GM21717 (cell line): ENCODE data around the gene WDR55.
"Not testable (repeated sequence)": the region's sequence is repeated elsewhere in the genome, so short reads cannot be mapped to it uniquely, and the experiment has no call there.

ENCODE experiments used
- ATAC-seq: cut with Tn5 transposase; IDR thresholded peaks from one replicate; pipeline ENCODE4 v1.9.1; 2021; ENCODE audit warnings: mild to moderate bottlenecking, moderate library complexity; ENCODE audit not compliant: unreplicated experiment

WDR55 gene

DNA sequence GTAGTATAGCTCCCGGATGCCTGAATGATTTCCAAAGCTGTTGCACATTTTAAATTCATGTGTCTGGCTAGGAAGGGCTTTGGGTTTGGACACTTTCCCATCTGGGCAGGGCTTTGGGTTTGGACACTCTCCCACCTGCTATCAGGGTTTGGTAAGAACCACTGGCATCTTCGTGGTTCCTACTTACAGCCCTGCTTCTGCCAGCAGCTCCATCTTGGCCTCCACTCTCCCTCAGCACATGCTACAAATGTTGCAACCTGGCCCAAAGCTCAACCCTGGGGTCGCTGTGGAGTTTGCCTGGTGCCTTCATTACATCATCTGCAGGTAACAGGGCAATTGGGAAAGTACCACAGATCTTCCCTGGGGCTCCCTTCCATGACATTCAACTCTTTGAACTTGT lies 22.0 kb upstream of the WDR55 start:
- ATAC-seq = no peak

DNA sequence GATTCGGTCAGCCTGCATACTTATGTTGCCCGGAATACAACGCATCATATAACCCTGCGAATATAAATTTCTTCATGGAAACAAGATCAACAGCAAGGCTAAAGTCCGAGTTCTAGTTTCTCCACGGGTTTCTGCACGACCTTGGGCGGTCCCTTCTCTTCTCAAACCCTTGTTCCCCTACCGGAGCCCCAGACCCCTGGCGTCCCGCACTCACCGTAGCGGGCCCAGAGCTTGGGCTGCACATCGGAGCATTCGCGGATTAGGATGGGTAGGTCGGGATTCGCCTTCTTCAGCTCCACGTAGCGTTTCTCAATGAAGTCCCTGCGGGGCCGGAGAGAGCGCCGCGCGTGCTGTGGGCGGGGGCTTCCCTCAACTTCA lies 17.7 kb upstream of the WDR55 start:
- ATAC-seq = no peak

DNA sequence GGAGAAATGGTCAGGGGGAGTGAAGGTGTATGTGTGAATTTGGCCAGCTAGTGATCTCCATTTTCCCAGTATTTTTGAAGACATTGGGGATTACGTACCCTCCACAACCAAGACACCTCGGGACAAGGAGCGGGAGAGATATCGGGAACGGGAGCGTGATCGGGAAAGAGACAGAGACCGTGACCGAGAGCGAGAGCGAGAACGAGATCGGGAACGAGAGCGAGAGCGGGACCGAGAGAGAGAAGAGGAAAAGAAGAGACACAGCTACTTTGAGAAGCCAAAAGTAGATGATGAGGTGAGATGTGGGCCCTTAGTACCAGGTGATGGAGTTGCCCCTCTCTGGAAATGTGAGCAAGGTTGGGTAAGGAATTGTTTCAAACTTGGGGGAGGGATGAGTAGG lies 5.8 kb upstream of the WDR55 start:
- no peak for ATAC-seq

DNA sequence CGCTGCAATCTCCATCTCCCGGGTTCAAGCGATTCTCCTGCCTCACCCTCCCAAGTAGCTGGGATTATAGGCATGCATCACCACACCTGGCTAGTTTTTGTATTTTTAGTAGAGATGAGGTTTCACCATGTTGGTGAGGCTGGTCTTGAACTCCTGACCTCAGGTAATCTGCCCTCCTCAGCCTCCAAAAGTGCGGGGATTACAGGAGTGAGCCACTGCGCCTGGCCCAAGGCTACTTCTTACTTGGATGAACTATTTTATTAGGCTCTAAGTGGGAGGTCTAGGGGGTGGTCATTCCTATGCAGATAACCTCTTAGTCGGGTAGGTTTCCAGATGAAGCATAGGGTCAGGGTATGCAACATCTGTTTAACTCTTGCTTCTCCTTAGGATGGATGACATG lies 4.3 kb upstream of the WDR55 start:
- not testable (repeated sequence) for ATAC-seq

DNA sequence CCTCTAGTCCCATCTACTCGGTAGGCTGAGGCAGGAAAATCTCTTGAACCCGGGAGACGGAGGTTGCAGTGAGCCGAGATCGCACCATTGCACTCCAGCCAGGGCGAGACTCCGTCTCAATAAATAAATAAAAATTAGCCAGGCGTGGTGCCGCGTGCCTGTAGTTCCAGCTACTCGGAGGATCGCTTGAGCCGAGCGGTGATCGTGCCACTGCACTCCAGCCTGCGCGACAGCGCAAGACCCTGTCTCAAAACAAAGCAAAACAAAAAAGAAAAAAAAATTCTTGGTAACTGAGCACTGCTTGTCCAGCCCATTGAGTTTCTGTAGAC lies 710 bp upstream of the WDR55 start:
- no peak for ATAC-seq

DNA sequence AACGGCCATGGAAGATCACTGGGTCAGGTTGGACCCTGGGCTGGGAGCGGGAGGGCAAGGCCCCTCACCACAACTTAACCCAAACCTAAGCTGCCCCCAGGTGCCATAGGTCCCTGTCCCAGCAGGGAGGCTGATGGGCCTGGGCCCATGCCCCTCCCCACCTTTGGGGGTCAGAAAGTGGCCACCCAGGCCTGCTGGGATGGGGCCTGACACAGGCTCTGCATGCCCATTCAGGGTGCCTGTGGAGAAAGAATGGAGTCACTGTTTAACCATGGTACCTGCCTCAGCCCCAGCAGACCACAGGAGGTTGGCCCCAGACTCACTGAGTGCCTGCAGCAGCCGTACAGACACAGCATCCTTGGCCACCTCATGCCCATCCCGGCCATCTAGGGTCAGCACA lies 6.3 kb downstream of the WDR55 start:
- not testable (repeated sequence) for ATAC-seq

DNA sequence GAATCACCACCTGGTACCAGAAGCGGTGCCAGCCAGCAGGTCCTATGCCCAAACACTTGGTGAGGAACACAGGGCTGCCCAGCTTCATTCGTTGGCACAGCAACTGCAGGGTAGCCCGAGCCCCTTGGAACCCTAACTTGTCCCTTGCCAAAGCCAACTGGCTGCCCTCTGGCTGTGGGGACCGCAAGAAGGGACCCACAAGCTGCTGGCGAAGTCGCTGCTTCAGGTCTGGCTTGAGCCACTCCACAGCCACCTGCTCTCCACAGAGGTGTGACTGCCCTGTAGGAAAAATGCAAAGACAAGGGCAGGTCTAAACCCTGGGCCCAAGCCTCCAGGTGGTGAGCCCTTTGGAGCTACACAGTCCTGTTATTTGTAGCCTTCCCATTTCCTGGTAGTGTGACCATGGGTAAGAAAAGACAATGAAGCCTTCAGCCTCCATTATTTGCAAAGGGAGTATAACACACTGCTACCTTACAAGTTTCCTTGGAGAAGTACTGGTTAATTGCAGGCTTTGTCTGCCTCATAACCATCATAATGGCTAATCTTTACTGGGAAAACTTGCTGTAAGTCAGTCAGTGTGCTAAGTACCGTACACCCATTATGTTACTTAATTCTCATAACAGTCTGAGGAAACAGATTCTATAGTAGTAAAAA lies 6.9 kb downstream of the WDR55 start:
- no peak for ATAC-seq

DNA sequence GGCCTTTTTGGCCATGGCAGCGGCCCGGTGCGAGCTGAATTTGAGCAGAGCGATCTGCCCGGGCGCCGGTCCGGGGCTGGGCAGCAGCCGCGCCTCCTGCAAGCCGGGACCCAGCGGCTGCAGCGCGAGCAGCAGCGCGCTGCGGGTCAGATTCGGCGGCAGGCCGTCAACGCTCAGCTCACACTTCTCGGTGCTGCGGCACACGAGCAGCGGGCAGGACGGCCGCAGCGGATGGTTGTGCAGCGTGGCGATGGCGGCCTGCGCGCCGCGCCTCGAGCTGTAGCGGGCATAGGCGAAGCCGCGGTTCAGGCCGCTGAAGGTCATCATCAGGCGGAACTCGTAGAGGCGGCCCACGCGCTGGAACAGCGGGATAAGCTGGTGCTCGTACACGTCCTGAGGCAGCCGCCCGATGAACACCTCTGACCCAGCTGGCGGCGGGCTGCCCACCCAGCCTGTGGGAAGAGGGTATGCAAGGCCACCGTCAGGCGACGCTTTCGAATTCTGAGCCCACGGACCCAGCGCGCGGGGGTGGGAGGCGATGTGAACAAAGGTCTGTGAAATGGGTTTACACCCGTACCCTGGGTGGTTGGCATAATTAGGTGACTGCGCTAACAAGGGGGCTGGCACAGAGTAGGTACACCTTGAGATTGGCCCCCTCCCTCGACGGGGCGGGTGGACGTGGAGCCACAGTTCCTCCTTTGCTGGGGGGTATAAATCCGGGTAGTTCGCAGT lies 7.9 kb downstream of the WDR55 start:
- no peak for ATAC-seq

DNA sequence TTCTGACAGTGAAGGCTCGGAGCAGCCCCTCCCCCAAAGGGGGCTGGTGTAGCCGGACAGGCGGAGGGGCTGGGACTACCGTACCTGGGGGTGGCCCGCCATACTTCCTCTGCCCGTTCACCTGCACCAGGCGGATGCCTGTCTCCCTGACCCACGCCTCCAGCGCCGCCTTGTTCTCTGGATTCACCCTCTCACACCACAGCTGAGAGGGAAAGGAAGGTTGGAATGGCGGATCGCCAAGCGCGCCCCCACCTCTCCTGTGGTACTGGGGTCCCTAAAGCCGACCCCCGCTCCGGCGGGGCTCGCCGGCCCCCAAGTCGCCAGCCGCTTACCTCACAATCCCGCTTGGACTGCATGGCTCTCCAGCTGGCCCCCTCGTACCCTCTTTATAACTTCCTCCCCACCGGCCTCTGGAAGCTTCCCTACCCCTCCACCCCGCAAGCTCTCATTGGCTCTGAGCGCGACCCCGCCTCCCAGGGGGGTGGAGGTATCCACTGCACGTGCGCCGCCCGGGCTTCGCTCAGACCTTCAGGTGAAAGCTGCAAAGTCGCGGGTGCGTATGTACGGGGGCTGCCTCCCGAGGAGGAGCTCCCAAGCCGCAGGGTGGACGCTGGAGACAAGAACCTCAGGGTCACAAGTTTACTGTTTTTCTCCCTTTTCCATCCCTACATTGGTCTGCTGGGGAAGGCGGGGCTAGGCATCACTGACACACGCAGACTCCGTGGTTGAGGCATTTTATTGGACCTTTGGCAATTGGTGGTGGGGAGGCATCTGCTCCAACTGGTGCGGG lies 8.7 kb downstream of the WDR55 start, which contains the start of gene DND1:
TSS of gene DND1 (minus strand) at position 390 of the 790 bp plus-strand sequence. CDS start at position 356, 34 bp downstream.
- ATAC-seq = no peak

DNA sequence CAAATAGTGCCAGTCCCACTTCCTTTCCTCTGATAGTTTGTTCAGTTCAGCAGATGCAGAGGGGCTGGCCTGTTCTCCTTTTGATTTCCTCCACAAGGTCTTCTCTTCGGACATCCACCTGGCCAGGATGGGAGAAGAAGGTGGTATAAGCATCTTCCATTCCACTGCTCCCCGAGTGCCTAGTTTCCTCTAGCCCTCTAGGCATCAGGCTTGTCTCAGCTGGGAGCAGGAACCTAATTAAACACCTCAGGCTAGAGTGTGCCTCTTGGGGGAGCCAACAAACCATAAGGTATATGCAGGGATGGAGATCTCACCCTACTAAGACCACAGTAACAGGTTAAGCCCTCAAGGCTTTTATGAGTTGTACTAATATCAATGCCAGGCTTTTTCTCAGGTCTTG lies 9.5 kb downstream of the WDR55 start:
- no peak for ATAC-seq

DNA sequence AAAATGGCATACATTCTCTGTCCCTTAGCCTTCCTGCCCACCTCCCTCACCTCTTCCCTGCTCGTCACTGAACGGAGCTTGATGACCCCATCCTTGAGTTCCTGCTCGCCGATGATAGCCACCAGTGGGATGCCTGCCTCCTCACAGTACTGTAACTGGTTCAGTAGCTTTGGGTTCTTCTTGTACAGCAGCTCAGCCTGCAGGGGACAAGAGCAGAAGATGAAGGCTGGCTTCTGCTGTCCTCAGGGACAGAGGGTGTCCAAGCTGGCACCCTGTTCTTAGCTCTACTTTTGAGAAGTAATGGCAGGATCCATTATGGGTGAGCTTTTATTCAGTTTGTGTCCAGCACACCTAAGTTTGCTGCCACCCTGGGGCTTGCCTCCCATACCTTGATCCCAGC lies 9.9 kb downstream of the WDR55 start:
- ATAC-seq = no peak

DNA sequence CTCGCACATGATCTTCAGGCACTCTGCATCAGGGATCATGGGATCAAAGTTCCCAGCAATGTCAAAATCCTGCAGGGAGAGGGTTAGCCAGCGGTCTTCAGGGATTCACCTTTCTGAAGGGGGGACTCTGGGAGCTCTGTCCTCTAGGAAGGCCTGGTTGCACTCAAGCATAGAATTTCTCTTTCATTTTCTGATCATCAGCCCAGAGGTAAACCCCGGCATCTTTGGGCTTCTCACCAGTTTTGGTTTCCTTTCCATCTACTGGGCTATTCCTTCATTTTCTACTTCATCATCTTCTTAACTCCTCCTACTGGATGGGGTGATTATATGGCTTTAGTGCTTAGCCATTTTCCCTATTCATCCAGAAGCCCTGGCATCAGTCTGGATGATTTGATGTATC lies 13.2 kb downstream of the WDR55 start:
- ATAC-seq = peak; percentile 81

DNA sequence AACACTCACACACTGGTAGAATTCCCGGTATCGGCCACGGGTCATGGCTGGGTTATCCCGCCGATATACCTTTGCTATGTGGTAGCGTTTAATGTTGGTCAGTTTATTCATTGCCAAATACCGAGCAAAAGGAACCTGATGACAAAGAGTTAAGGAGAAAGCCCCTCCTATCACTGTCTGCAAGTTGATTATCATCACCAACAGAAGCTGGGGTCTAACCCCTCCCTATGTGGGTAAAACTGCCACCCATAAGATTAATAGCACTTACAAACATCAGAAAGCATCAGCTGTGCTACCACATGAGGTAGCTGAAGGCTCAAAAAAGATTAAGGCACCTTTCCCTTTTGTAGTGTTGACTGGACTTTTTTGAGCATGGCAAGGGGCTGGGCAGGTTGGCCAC lies 14.3 kb downstream of the WDR55 start:
- ATAC-seq = no peak

DNA sequence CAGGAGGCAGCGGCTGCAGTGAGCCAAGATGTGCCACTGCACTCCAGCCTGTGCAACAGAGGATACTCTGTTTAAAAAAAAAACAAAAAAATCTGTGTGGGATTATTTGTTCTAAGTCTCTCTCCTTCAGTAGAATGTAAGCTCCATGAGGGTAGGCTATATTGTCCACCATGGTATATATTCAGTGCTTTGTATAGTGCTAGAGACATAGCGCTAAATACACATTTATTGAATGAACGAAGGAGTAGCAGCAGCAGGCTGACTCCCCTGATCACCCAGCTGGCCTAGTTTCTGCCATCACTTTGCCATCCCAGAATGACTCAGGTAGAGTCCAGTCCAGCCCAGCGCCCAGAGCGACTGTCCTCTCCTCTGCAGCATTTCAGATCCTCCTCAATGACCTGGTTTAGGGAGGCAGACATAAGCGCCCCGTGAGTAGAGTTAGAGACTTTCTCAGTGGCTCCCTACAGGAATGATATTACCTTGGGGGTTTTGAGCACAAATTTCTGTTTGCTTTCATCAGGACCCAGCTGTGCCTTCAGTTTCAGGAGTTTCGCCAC lies 25.8 kb downstream of the WDR55 start:
- peak; percentile 2 for ATAC-seq

DNA sequence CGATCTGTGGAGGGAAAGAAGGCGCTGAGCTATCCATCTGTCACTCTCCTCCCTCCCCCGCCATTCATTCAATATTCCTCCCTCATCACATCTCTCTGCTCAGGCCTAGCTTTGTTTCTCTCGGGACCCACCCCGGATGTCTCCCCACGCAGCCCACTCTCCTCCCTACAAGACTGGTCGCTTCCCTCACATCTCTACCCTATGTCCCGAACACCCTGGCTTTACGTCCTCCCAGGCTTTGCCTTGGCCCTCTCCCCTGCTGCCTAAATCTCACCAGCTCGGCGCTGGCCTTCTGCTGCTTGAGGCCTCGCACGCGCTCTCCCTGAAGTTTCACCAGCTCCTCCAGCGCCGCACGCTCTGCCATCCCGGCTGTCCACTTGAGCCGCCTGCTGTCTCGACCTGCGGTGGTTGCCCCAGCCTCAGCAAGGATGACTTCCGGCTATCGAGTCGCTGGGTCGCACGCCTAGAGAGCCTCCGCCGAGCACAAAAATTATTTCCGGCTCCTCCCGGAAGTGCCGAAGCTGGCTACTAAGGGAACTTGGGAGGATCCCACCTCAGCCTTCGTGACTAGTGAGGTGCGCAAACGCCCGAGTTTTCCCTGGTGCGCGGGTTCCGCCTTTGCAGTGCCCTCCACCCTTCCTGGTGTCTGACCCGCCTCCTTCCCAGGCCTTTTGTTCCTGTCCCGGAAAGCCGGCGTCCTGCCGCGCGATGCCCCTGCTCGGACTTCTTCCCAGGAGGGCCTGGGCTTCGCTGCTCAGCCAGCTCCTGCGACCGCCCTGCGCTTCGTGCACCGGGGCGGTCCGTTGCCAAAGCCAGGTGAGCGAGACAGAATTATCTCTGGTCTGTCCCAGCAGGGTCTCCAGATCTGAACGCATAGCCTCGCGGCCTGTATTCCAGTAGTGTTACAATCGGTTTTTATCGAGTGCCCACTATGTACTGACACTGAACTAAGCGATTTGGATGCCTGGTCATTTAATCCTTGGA lies 26.5 kb downstream of the WDR55 start, which contains the start of the genes HARS1 and HARS2:
TSS of gene HARS1 (minus strand) at position 430 of the 984 bp plus-strand sequence. CDS start at position 364, 66 bp downstream.
TSS of gene HARS2 (plus strand) at position 515 of the 984 bp plus-strand sequence. CDS start at position 709, 194 bp downstream.
- ATAC-seq = peak; percentile 98

DNA sequence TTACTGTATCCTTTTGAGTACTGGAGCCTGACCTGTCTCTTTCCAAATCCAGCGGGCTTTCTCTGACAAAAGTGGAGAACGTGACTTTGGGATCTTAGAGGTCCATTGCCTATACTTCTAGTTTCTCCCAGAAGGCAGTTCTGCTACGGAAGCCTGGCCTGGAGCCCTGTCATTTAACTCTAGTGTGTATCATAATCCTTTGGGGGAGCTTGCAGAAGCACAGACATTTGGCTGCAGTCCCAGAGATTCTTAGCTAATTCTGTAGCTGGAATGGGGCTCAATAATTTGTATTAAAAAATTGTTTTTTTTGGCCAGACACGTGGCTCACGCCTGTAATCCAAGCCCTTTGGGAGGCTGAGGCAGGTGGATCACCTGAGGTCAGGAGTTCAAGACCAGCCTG lies 29.6 kb downstream of the WDR55 start:
- ATAC-seq = no peak

DNA sequence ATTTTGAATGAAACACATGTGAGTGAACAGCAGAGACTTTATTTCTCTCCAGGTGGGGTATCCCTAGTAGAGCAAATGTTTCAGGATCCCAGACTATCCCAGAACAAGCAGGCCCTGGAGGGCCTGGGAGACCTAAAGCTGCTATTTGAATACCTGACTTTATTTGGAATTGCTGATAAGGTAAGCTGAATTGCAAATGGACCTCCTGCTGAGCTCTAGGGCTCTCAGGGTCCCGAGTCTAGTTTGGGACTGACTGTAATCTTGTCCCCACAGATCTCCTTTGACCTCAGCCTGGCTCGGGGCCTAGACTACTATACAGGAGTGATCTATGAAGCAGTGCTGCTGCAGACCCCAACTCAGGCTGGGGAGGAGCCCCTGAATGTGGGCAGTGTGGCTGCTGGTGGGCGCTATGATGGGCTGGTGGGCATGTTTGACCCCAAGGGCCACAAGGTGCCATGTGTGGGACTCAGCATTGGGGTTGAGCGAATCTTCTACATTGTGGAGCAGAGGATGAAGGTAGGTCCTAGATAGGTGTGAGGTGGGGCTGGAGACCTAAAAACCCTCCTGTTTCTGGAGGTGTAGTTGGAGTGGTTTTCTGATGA lies 32.3 kb downstream of the WDR55 start:
- ATAC-seq = no peak

DNA sequence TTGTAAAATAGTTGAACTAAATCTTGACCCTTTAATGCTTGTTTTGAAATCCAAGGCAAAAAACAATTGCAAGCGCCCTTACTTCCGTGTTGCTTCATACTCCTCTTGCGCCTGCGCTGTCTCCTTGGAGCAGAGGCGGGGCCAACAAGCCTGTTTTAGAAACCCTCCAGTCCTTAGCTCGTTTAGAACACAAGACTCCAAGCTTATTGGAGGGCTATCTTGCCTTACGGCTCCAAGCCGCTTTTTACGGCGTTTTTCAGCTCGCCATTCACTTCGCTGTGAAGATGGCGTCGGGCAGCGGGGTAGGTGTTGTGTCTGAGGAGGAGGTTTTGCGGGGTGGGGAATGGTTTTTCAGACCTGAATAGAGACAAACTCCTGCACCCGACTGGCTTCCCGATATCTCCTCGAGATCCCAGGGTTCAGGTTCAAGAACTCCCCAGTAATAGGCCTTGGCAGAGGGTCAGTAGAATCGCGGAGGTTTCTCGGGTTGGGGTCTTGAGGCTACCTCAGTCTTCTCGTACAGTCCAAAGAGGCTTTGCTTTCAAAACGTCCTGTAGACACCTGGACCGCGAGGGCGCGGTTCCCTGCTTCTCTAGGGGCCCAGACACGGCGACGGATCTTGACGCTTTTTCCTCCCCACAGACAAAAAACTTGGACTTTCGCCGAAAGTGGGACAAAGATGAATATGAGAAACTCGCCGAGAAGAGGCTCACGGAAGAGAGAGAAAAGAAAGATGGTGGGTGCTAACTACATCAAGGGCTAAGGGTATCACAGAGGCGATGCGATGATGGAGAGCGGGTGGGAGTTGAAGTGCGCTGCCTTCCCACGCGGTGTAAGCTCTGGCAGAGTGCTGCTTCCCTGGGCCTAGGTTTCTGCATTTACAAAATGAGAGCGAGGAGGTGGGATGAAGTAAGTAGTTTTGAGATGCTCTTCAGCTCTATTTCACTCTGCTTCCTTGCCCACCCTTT lies 35.8 kb downstream of the WDR55 start, which contains the start of gene ZMAT2:
TSS of gene ZMAT2 (plus strand) at position 271 of the 968 bp plus-strand sequence. CDS start at position 285, 14 bp downstream.
- peak; percentile 87 for ATAC-seq
